CD14-positive monocyte (primary cell): ENCODE results near the gene RIF1. TPM values are rescaled to one million over a fixed set of nuclear protein-coding genes. Genes with fewer than 3 reads are reported as not detected.

Experiments
- DNase-seq, 3 donors: peaks; one replicate each; pipeline ENCODE4 v3.0.0-alpha.2; 2011 to 2022
- H2AFZ ChIP-seq: 2 replicates; pipeline ENCODE4 v1.6.0; 2012; ENCODE audit warnings: mild to moderate bottlenecking, low read depth, low read length, inconsistent platforms; ENCODE audit not compliant: insufficient read depth, poor library complexity, severe bottlenecking
- H3K27ac ChIP-seq, 2 donors: 1 replicate in 1 of 2; 2 replicates in 1 of 2; pipeline ENCODE4 v1.5.1; 2012 to 2013; ENCODE audit warnings: low read length in 2 of 2, control low read depth in 1 of 2, inconsistent platforms in 1 of 2, low read depth in 1 of 2, mild to moderate bottlenecking in 1 of 2
- H3K27me3 ChIP-seq, 2 donors: one replicate each; pipeline versions ENCODE4 v1.6.0 to v1.6.1; 2011 to 2013; ENCODE audit warnings: low read length in 2 of 2; ENCODE audit not compliant: control insufficient read depth in 2 of 2, insufficient read depth in 2 of 2
- H3K36me3 ChIP-seq, 2 donors: replicated peaks in 1 of 2; 1 replicate in 1 of 2; 2 replicates in 1 of 2; pipeline versions ENCODE4 v1.5.1 to v1.6.1; 2012 to 2013; ENCODE audit warnings: low read length in 2 of 2, control low read depth in 1 of 2, inconsistent platforms in 1 of 2, mild to moderate bottlenecking in 1 of 2; ENCODE audit not compliant: insufficient read depth in 2 of 2, control insufficient read depth in 1 of 2
- H3K4me1 ChIP-seq, 2 donors: 1 replicate in 1 of 2; 2 replicates in 1 of 2; pipeline versions ENCODE4 v1.5.1 to v1.6.1; 2012 to 2013; ENCODE audit warnings: low read length in 2 of 2, control low read depth in 1 of 2, inconsistent platforms in 1 of 2, mild to moderate bottlenecking in 1 of 2, moderate library complexity in 1 of 2; ENCODE audit not compliant: insufficient read depth in 2 of 2, control insufficient read depth in 1 of 2
- H3K4me2 ChIP-seq: replicated peaks from 2 replicates; pipeline ENCODE3; 2012; ENCODE audit warnings: low read length, moderate library complexity, mild to moderate bottlenecking; ENCODE audit not compliant: poor library complexity, severe bottlenecking; ENCODE audit errors: extremely low read depth
- H3K4me3 ChIP-seq, 3 experiments: fragments of 200-600 bp in 1 of 3; sonication (generic) in 1 of 3; replicated peaks in 1 of 3; 1 replicate in 2 of 3; 2 replicates in 1 of 3; pipeline ENCODE4 v1.5.1; 2011 to 2013; ENCODE audit warnings: low read length in 3 of 3, mild to moderate bottlenecking in 3 of 3, control low read depth in 2 of 3, low read depth in 2 of 3, inconsistent platforms in 1 of 3, moderate library complexity in 1 of 3
- H3K79me2 ChIP-seq: 2 replicates; pipeline ENCODE4 v1.6.0; 2012; ENCODE audit warnings: mild to moderate bottlenecking, control low read depth, inconsistent platforms, low read length, moderate library complexity; ENCODE audit not compliant: insufficient read depth
- H3K9ac ChIP-seq: 2 replicates; pipeline ENCODE4 v1.6.0; 2017; ENCODE audit warnings: low read length, mild to moderate bottlenecking; ENCODE audit not compliant: insufficient read depth, poor library complexity, severe bottlenecking
- H3K9me3 ChIP-seq, 2 donors: replicated peaks in 1 of 2; 1 replicate in 1 of 2; 2 replicates in 1 of 2; pipeline versions ENCODE4 v1.5.1 to v1.6.1; 2012 to 2013; ENCODE audit warnings: low read length in 2 of 2, control low read depth in 1 of 2; ENCODE audit not compliant: control insufficient read depth in 1 of 2, insufficient read depth in 1 of 2
- H4K20me1 ChIP-seq: 2 replicates; pipeline ENCODE4 v1.6.0; 2012; ENCODE audit warnings: mild to moderate bottlenecking, low read length, control low read depth, moderate library complexity; ENCODE audit not compliant: insufficient read depth
- H3K27ac Mint-ChIP-seq, 7 donors: one replicate each; pipeline ENCODE4 v1.8.0; 2020; ENCODE audit warnings: mild to moderate bottlenecking in 7 of 7, mixed read lengths in 7 of 7, moderate library complexity in 6 of 7, inconsistent platforms in 2 of 7
- H3K27me3 Mint-ChIP-seq, 3 donors: one replicate each; pipeline ENCODE4 v1.8.0; 2021 to 2022; ENCODE audit warnings: low read depth in 3 of 3, mild to moderate bottlenecking in 3 of 3, mixed read lengths in 3 of 3, moderate library complexity in 3 of 3, inconsistent platforms in 1 of 3
- H3K36me3 Mint-ChIP-seq, 2 donors: one replicate each; pipeline ENCODE4 v1.8.0; 2020; ENCODE audit warnings: mixed read lengths in 2 of 2, inconsistent platforms in 1 of 2, mild to moderate bottlenecking in 1 of 2
- H3K4me1 Mint-ChIP-seq: one replicate; pipeline ENCODE4 v1.8.0; 2020; ENCODE audit warnings: mild to moderate bottlenecking, mixed read lengths
- H3K4me3 Mint-ChIP-seq, 2 donors: one replicate each; pipeline ENCODE4 v1.8.0; 2020; ENCODE audit warnings: mild to moderate bottlenecking in 2 of 2, mixed read lengths in 2 of 2, moderate library complexity in 1 of 2
- H3K9me3 Mint-ChIP-seq, 7 donors: one replicate each; pipeline ENCODE4 v1.8.0; 2020 to 2022; ENCODE audit warnings: mixed read lengths in 7 of 7, mild to moderate bottlenecking in 6 of 7, moderate library complexity in 6 of 7, inconsistent platforms in 2 of 7
- CTCF ChIP-seq: fragments of 200-600 bp; IDR thresholded peaks from one replicate; pipeline ENCODE4 v1.8.0; 2022; ENCODE audit warnings: antibody characterized with exemption, mild to moderate bottlenecking
- WGBS: methylation state at CpG from one replicate; pipeline ENCODE4 v1.1.5; 2013; ENCODE audit warnings: missing lambda C conversion rate; ENCODE audit not compliant: insufficient coverage; 5-methylcytosine and 5-hydroxymethylcytosine counted together
- intact Hi-C, 2 donors: fragments of 100-400 bp; cut with micrococcal nuclease; formaldehyde crosslinking; loops; one replicate each; pipeline versions ENCODE4 v1.15.0 to v1.15.1; 2023
- polyA plus RNA-seq, 3 donors: library from polyadenylated mRNA; depleted of rRNA in 1 of 3; unstranded in 2 of 3; stranded (reverse) in 1 of 3; fragments of 300-500 nt in 2 of 3; fragments of >200 nt in 1 of 3; fragmentation: Illumina TruSeq in 2 of 3; gene quantifications; 1 replicate in 2 of 3; 2 replicates in 1 of 3; pipeline ENCODE4 v1.2.3, GENCODE V29; 2012 to 2021

The RIF1 gene
- polyA plus RNA-seq, 3 donors = 3.8 to 9.3 (median 6.5) TPM

GRCh38 chr2:151483546-151483945, 73.8 kb downstream of the RIF1 start:
- H3K9ac ChIP-seq = no peak overlapping the region

GRCh38 chr2:151484100-151484499, 74.4 kb downstream of the RIF1 start:
- peaks cover 49 to 52% of the 10 kb centered on the region in 2 donors for H3K36me3 Mint-ChIP-seq
- WGBS = 94% methylated on average over 3 of the region's 4 CpGs
- Histone ChIP-seq H3K4me2 (no peak overlapping the region), H4K20me1 (no peaks in the 10 kb centered on the region), H3K36me3 (peaks cover 32 to 71% of the 10 kb centered on the region in 2 donors), H3K27ac (no peak overlapping the region), H3K4me1 (no peaks in the 10 kb centered on the region), H3K79me2 (no peaks in the 10 kb centered on the region), H3K9me3 (no peaks in the 10 kb centered on the region), H3K4me3 (no peak overlapping the region), H3K27me3 (no peaks in the 10 kb centered on the region), H3K9ac (no peak overlapping the region), H2AFZ (no peak overlapping the region)
- H3K4me1 Mint-ChIP-seq = peaks cover 2% of the 10 kb centered on the region
- intact Hi-C loops = no loop called here
- no peaks in the 10 kb centered on the region for H3K27me3 Mint-ChIP-seq
- H3K9me3 Mint-ChIP-seq = no peaks in the 10 kb centered on the region
- H3K4me3 Mint-ChIP-seq = no peak overlapping the region
- no peak for TF ChIP-seq CTCF
- no peak overlapping the region for H3K27ac Mint-ChIP-seq
- no peak for DNase-seq

More at GRCh38 chr2:151483546-151483945, 73.8 kb downstream of the RIF1 start:
- Histone ChIP-seq H3K4me2 (no peak overlapping the region), H3K79me2 (peaks cover 5% of the 10 kb centered on the region), H3K36me3 (peaks cover 32 to 75% of the 10 kb centered on the region in 2 donors), H3K27ac (no peak overlapping the region), H3K4me1 (no peaks in the 10 kb centered on the region), H4K20me1 (no peaks in the 10 kb centered on the region), H2AFZ (no peak overlapping the region), H3K9me3 (no peaks in the 10 kb centered on the region), H3K4me3 (no peak overlapping the region), H3K27me3 (no peaks in the 10 kb centered on the region)
- Mint-ChIP-seq H3K9me3 (no peaks in the 10 kb centered on the region), H3K4me3 (no peak overlapping the region), H3K27ac (no peak overlapping the region), H3K36me3 (peaks cover 53 to 54% of the 10 kb centered on the region in 2 donors), H3K27me3 (no peaks in the 10 kb centered on the region), H3K4me1 (peaks cover 2% of the 10 kb centered on the region)
- no peak for DNase-seq
- 100% methylated on average over 5 of the region's 6 CpGs for WGBS
- no peak for TF ChIP-seq CTCF
- intact Hi-C loops = no loop called here
